HCT116 (cell line): ENCODE data around the gene C15orf40. TPM values are rescaled to one million over a fixed set of nuclear protein-coding genes. Genes with fewer than 3 reads are reported as not detected.

ENCODE experiments used
- ATAC-seq: fragments of 200-7000 bp; cut with Tn5 transposase; 2 replicates; pipeline ENCODE4 v1.9.1; 2020; ENCODE audit warnings: mild to moderate bottlenecking, moderate library complexity
- BruUV-seq: library from RNA; stranded (reverse); fragments of 400-500 nt; replicated peaks from 2 replicates; lab custom pipeline; 2021; lab: Mats Ljungman, UMichigan
- CTCF ChIA-PET: fragments of 300-600 bp; sonication (Branson Sonifier 250); formaldehyde crosslinking; loops from one replicate; lab custom pipeline; 2021; ENCODE audit warnings: antibody characterized with exemption; lab: Charles Lee
- POLR2A ChIA-PET: fragments of 300-600, 350-600 bp; sonication (Branson Sonifier 250); formaldehyde crosslinking; loops from one replicate; lab custom pipeline; 2021; ENCODE audit warnings: antibody characterized with exemption; lab: Charles Lee
- RAD21 ChIA-PET, 2 experiments: fragments of 300-600 bp; sonication (Branson Sonifier 250); formaldehyde crosslinking; loops; one replicate each; lab custom pipeline; 2023; ENCODE audit warnings: low total read pairs in 2 of 2; ENCODE audit not compliant: uncharacterized antibody in 2 of 2, unreplicated experiment in 2 of 2, low non-redundant PET in 1 of 2; lab: Charles Lee
- DNase-seq: peaks from one replicate; pipeline ENCODE4 v3.0.0-alpha.2; 2010; ENCODE audit warnings: low read depth, low spot score
- H2AFZ ChIP-seq: fragments of 200-600 bp; shearing (Covaris generic), sonication (generic); 2 replicates; pipeline ENCODE4 v1.6.1; 2017; ENCODE audit warnings: low read depth, mixed run types, mixed read lengths, antibody characterized with exemption, low read length; ENCODE audit not compliant: poor library complexity, severe bottlenecking
- H3K27ac ChIP-seq: 2 replicates; pipeline ENCODE4 v1.5.1; 2012; ENCODE audit warnings: low read depth, low read length
- H3K27me3 ChIP-seq: fragments of 200-600 bp; sonication (generic); 2 replicates; pipeline ENCODE4 v1.6.1; 2016; ENCODE audit warnings: mixed run types, low read length, mixed read lengths; ENCODE audit not compliant: insufficient read depth
- H3K36me3 ChIP-seq, 2 experiments: fragments of 200-500 bp in 1 of 2; fragments of 200-600 bp in 1 of 2; sonication (Bioruptor generic) in 1 of 2; sonication (generic) in 1 of 2; 2 replicates each; pipeline versions ENCODE4 v1.5.1 to v1.6.1; 2014 to 2016; ENCODE audit warnings: low read length in 2 of 2, inconsistent platforms in 1 of 2, mixed read lengths in 1 of 2, mixed run types in 1 of 2; ENCODE audit not compliant: insufficient read depth in 2 of 2, control insufficient read depth in 1 of 2
- H3K4me1 ChIP-seq, 2 experiments: fragments of 200-600 bp in 1 of 2; sonication (generic) in 1 of 2; 2 replicates each; pipeline versions ENCODE4 v1.5.1 to v1.6.1; 2012 to 2017; ENCODE audit warnings: low read length in 2 of 2, inconsistent platforms in 1 of 2, mild to moderate bottlenecking in 1 of 2, mixed read lengths in 1 of 2, mixed run types in 1 of 2, moderate library complexity in 1 of 2; ENCODE audit not compliant: insufficient read depth in 2 of 2, control insufficient read depth in 1 of 2
- H3K4me2 ChIP-seq: fragments of 200-600 bp; sonication (generic); 2 replicates; pipeline ENCODE4 v1.6.1; 2017; ENCODE audit warnings: mixed run types, low read length, mixed read lengths
- H3K4me3 ChIP-seq, 2 experiments: fragments of 200-600 bp in 1 of 2; sonication (generic) in 1 of 2; replicated peaks in 1 of 2; 2 replicates each; pipeline ENCODE4 v1.5.1; 2011 to 2016; ENCODE audit warnings: low read length in 2 of 2, control low read depth in 1 of 2, low read depth in 1 of 2, mild to moderate bottlenecking in 1 of 2, mixed read lengths in 1 of 2, mixed run types in 1 of 2
- H3K79me2 ChIP-seq: fragments of 200-600 bp; sonication (generic); 2 replicates; pipeline ENCODE4 v1.6.1; 2017; ENCODE audit warnings: mild to moderate bottlenecking, mixed run types, low read length, moderate library complexity, mixed read lengths; ENCODE audit not compliant: insufficient read depth
- H3K9ac ChIP-seq: fragments of 200-600 bp; sonication (generic); 2 replicates; pipeline ENCODE4 v1.6.1; 2016; ENCODE audit warnings: low read length, mixed read lengths
- H3K9me2 ChIP-seq: fragments of 200-600 bp; sonication (generic), shearing (Covaris generic); 2 replicates; pipeline ENCODE4 v1.6.1; 2017; ENCODE audit warnings: mixed run types, mild to moderate bottlenecking, moderate library complexity; ENCODE audit not compliant: insufficient read depth
- H3K9me3 ChIP-seq, 2 experiments: fragments of 200-500 bp in 1 of 2; fragments of 200-600 bp in 1 of 2; sonication (Bioruptor generic) in 1 of 2; sonication (generic) in 1 of 2; 2 replicates each; pipeline ENCODE4 v1.6.1; 2014 to 2017; ENCODE audit warnings: low read length in 2 of 2, mixed read lengths in 2 of 2, inconsistent platforms in 1 of 2, low read depth in 1 of 2, mild to moderate bottlenecking in 1 of 2, mixed run types in 1 of 2, moderate library complexity in 1 of 2; ENCODE audit not compliant: control insufficient read depth in 1 of 2, insufficient read depth in 1 of 2
- H4K20me1 ChIP-seq: fragments of 200-600 bp; sonication (generic), shearing (Covaris generic); 2 replicates; pipeline ENCODE4 v1.6.1; 2017; ENCODE audit warnings: mixed run types, mild to moderate bottlenecking, moderate library complexity; ENCODE audit not compliant: insufficient read depth
- CEBPB ChIP-seq: IDR thresholded peaks from 2 replicates; pipeline ENCODE4 v1.6.1; 2012; ENCODE audit warnings: low read depth
- EGR1 ChIP-seq: IDR thresholded peaks from 2 replicates; pipeline ENCODE4 v1.6.1; 2012; ENCODE audit warnings: low read depth
- EZH2 ChIP-seq: fragments of 200-600 bp; sonication (generic); IDR thresholded peaks from 2 replicates; pipeline ENCODE4 v1.6.1; 2017; ENCODE audit warnings: antibody characterized with exemption, mixed run types
- EZH2phosphoT487 ChIP-seq: fragments of 200-600 bp; IDR thresholded peaks from 2 replicates; pipeline ENCODE4 v1.6.1; 2018; ENCODE audit warnings: antibody characterized with exemption, borderline replicate concordance
- JUND ChIP-seq: IDR thresholded peaks from 2 replicates; pipeline ENCODE4 v1.6.1; 2012
- POLR2A ChIP-seq: IDR thresholded peaks from 2 replicates; pipeline ENCODE4 v1.7.0; 2011; ENCODE audit warnings: borderline replicate concordance; ENCODE audit not compliant: insufficient read depth, insufficient read length; ENCODE audit errors: extremely low read depth
- POLR2AphosphoS5 ChIP-seq: IDR thresholded peaks from 2 replicates; pipeline ENCODE4 v1.6.1; 2011; ENCODE audit warnings: mild to moderate bottlenecking, low read depth, low read length, moderate library complexity
- RAD21 ChIP-seq: IDR thresholded peaks from 2 replicates; pipeline ENCODE4 v1.6.1; 2012; ENCODE audit warnings: low read depth, mild to moderate bottlenecking
- SIN3A ChIP-seq: IDR thresholded peaks from 2 replicates; pipeline ENCODE4 v1.6.1; 2012; ENCODE audit warnings: low read depth
- SP1 ChIP-seq: IDR thresholded peaks from 2 replicates; pipeline ENCODE4 v1.6.1; 2012; ENCODE audit warnings: low read depth
- SRF ChIP-seq: IDR thresholded peaks from 2 replicates; pipeline ENCODE4 v1.6.1; 2012; ENCODE audit warnings: low read depth
- YY1 ChIP-seq: IDR thresholded peaks from 2 replicates; pipeline ENCODE4 v1.6.1; 2011; ENCODE audit warnings: low read length, low read depth, moderate library complexity, mild to moderate bottlenecking; ENCODE audit not compliant: insufficient replicate concordance; ENCODE audit errors: extremely low read depth
- ZFX ChIP-seq: fragments of 450-650 bp; IDR thresholded peaks from 2 replicates; pipeline ENCODE4 v1.6.1; 2017
- ZNF274 ChIP-seq: fragments of 200-500 bp; sonication (Bioruptor generic); IDR thresholded peaks from 2 replicates; pipeline ENCODE4 v1.6.1; 2014; ENCODE audit warnings: mild to moderate bottlenecking, low read depth, low read length, inconsistent platforms
- intact Hi-C: fragments of 100-400 bp; cut with micrococcal nuclease; formaldehyde crosslinking; loops from 2 replicates; pipeline ENCODE4 v1.10.0; 2022
- total RNA-seq: library from RNA; stranded (reverse); gene quantifications from one replicate; pipeline ENCODE4 v1.2.1, GENCODE V29; 2021; ENCODE audit not compliant: unreplicated experiment
- TF ChIP-seq, protein P1 (sequence below), 3 experiments: fragments of 200-600 bp in 1 of 3; sonication (generic) in 1 of 3; IDR thresholded peaks in 2 of 3; conservative IDR thresholded peaks in 1 of 3; 2 replicates each; pipeline ENCODE4 v1.5.1; 2012 to 2017; ENCODE audit warnings: low read depth in 2 of 3, low read length in 2 of 3, antibody characterized with exemption in 1 of 3, borderline replicate concordance in 1 of 3, control low read depth in 1 of 3, mild to moderate bottlenecking in 1 of 3, mixed read lengths in 1 of 3, mixed run types in 1 of 3, moderate library complexity in 1 of 3; ENCODE audit not compliant: insufficient read depth in 1 of 3
- TF ChIP-seq, protein P2 (sequence below): IDR thresholded peaks from 2 replicates; pipeline ENCODE4 v1.6.1; 2012

Gene C15orf40
- total RNA-seq, 1 experiment from 2014 or later: 26.0 TPM

DNA sequence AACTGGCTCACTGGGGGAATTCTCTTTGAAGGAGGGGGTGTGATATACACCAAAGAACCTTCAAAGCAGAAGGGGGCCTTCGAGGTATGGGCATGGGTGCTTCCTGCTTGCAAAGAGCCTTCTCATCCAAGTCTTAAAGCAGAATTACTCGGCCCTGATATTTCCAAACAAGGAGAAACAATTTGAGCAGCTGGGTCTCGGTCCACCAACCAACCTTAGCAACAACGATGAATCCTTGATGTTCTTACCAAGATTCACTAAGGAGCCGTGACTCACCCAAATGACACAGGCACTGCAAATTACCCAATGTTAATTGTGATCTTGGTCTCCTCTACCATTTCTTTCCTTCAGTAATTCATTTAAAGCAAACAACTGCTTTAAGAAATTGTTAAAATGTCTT, 66.6 kb downstream of the C15orf40 start:
- RAD21 ChIA-PET: no interaction called here
- peaks cover 4 to 17% of the 10 kb centered on the region in 2 experiments; a peak in 3 of 4 replicates for H3K4me1 ChIP-seq
- BruUV-seq: no TSS peak
- CTCF ChIA-PET: no interaction called here
- H4K20me1 ChIP-seq: no peaks in the 10 kb centered on the region
- H3K9me2 ChIP-seq: no peaks in the 10 kb centered on the region
- H3K27ac ChIP-seq: no peak overlapping the region
- POLR2A ChIA-PET: no interaction called here
- no peak overlapping the region for H2AFZ ChIP-seq
- no peaks in the 10 kb centered on the region for H3K36me3 ChIP-seq
- ATAC-seq (no peak), DNase-seq (no peak)
- H3K9me3 ChIP-seq: no peaks in the 10 kb centered on the region
- intact Hi-C loops: no loop called here
- H3K79me2 ChIP-seq: no peaks in the 10 kb centered on the region
- H3K27me3 ChIP-seq: no peaks in the 10 kb centered on the region
- no peak overlapping the region for H3K4me3 ChIP-seq
- no peak overlapping the region for H3K4me2 ChIP-seq
- H3K9ac ChIP-seq: no peak overlapping the region
- TF ChIP-seq RAD21: no peak
- no peak for TF ChIP-seq EZH2phosphoT487
- TF ChIP-seq, all 23 proteins: peak for 0

DNA sequence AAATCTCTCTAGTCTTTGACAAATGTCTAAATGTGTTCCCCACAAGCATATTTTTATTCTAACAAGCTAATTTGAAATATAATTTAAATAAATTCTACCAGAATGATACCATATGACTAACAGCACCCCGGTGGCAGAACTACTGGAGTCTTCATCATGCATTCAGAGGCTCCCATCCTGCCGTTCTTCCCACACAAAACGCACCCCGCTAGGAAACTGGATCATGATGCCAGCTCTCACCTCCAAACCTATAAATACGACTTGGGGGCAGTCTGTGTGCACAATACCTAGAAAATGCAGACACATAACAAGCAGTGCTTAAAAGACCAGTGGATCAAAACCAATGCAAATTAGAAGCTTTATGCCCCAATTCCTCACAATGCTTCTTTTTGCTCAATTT, 67.4 kb downstream of the C15orf40 start:
- Histone ChIP-seq H3K27ac (no peak overlapping the region), H2AFZ (no peak overlapping the region), H3K4me1 (peaks cover 4 to 17% of the 10 kb centered on the region in 2 experiments; a peak in 3 of 4 replicates), H3K4me3 (no peak overlapping the region), H4K20me1 (no peaks in the 10 kb centered on the region), H3K36me3 (no peaks in the 10 kb centered on the region), H3K27me3 (no peaks in the 10 kb centered on the region), H3K9me3 (no peaks in the 10 kb centered on the region), H3K79me2 (no peaks in the 10 kb centered on the region), H3K4me2 (no peak overlapping the region), H3K9ac (no peak overlapping the region), H3K9me2 (no peaks in the 10 kb centered on the region)
- no peak for ATAC-seq
- TF ChIP-seq EGR1: no peak
- TF ChIP-seq CEBPB: no peak
- TF ChIP-seq SIN3A: no peak
- no peak for TF ChIP-seq POLR2AphosphoS5
- no peak for TF ChIP-seq EZH2phosphoT487
- TF ChIP-seq ZNF274: no peak
- TF ChIP-seq YY1: no peak
- TF ChIP-seq SP1: no peak
- no peak for TF ChIP-seq JUND
- TF ChIP-seq, protein P1, sequence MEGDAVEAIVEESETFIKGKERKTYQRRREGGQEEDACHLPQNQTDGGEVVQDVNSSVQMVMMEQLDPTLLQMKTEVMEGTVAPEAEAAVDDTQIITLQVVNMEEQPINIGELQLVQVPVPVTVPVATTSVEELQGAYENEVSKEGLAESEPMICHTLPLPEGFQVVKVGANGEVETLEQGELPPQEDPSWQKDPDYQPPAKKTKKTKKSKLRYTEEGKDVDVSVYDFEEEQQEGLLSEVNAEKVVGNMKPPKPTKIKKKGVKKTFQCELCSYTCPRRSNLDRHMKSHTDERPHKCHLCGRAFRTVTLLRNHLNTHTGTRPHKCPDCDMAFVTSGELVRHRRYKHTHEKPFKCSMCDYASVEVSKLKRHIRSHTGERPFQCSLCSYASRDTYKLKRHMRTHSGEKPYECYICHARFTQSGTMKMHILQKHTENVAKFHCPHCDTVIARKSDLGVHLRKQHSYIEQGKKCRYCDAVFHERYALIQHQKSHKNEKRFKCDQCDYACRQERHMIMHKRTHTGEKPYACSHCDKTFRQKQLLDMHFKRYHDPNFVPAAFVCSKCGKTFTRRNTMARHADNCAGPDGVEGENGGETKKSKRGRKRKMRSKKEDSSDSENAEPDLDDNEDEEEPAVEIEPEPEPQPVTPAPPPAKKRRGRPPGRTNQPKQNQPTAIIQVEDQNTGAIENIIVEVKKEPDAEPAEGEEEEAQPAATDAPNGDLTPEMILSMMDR (IDR thresholded peaks at IDR 0.05 in 2 of 3, conservative IDR thresholded peaks at IDR 0.05 in 1 of 3; ENCODE audit: borderline replicate concordance in 1 of 3, insufficient read depth in 1 of 3, low read depth in 2 of 3, low read length in 2 of 3): no peak
- no peak for TF ChIP-seq POLR2A
- TF ChIP-seq EZH2: no peak
- TF ChIP-seq, protein P2, sequence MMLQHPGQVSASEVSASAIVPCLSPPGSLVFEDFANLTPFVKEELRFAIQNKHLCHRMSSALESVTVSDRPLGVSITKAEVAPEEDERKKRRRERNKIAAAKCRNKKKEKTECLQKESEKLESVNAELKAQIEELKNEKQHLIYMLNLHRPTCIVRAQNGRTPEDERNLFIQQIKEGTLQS: no peak
- TF ChIP-seq ZFX: no peak
- TF ChIP-seq SRF: no peak
- ChIA-PET CTCF (interaction anchor here (2.2 kb wide), 1 partner anchor 95 kb away, joined by 5 read pairs; no protein-coding TSS in a partner anchor), RAD21 (no interaction called here), POLR2A (interaction anchor here (1.2 kb wide), 1 partner anchor 42 kb away, joined by 3 read pairs; the partner anchor contains the start of gene RAMAC)
- no TSS peak for BruUV-seq
- DNase-seq: no peak
- intact Hi-C loops: no loop called here
